ENCODE data around the gene TFPT.

TFPT gene, protein sequence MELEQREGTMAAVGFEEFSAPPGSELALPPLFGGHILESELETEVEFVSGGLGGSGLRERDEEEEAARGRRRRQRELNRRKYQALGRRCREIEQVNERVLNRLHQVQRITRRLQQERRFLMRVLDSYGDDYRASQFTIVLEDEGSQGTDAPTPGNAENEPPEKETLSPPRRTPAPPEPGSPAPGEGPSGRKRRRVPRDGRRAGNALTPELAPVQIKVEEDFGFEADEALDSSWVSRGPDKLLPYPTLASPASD

DNA sequence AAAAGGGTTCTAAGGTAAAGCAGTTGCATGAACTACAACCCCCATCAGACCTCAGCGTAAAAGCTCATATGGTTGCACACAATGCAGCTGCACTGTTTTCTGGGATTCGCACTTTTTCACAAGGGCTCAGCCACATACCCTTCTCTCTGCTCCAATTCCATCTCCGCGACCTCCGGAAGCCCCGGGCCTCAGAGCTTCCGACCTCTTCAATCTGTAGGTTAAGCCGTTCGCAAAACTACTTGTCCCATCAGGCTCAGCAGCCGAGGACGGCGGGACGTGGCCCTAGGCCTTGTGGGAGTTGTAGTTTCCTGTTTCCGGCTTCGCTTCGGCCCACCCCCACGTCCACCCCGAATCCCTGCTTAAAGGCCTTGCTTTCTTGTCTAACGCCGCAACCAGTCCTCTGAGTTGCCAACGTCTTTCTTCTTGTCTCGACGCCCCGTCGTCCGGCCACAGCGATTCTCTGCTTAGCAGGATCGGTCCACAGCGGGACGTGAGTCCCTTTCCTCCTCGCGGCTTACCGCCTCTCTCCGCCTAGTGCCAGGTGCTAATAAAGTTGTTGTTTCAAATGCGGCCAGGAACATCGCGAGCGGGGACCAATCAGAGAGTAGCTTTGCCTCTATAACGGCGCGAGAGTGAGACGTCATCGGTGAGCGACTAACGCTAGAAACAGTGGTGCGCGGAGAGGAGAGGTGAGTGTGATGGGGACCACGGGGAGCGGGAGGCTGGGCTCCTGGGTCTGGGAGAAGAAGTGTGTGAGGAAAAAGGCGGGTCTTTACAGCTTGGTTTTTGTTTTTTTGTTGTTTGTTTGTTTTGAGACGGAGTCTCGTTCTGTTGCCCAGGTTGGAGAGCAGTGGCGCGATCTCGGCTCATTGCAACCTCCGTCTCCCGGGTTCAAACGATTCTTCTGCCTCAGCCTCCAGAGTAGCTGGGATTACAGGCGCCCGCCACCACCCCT, at the start of gene TFPT, which contains the start of gene PRPF31:
Gene TFPT (minus strand): TSS at position 549 of the 955 bp plus-strand sequence. CDS start 388 bp downstream, at position 161.
Gene PRPF31 (plus strand): TSS at position 646 of the 955 bp plus-strand sequence. CDS start 2,525 bp downstream, outside the sequence.
- peak within 1 kb of the TSS; percentile 78 for H3K4me3 ChIP-seq (ENCODE audit: control insufficient read depth, low read depth, low read length)
- TF ChIP-seq, protein P1, sequence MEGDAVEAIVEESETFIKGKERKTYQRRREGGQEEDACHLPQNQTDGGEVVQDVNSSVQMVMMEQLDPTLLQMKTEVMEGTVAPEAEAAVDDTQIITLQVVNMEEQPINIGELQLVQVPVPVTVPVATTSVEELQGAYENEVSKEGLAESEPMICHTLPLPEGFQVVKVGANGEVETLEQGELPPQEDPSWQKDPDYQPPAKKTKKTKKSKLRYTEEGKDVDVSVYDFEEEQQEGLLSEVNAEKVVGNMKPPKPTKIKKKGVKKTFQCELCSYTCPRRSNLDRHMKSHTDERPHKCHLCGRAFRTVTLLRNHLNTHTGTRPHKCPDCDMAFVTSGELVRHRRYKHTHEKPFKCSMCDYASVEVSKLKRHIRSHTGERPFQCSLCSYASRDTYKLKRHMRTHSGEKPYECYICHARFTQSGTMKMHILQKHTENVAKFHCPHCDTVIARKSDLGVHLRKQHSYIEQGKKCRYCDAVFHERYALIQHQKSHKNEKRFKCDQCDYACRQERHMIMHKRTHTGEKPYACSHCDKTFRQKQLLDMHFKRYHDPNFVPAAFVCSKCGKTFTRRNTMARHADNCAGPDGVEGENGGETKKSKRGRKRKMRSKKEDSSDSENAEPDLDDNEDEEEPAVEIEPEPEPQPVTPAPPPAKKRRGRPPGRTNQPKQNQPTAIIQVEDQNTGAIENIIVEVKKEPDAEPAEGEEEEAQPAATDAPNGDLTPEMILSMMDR (IDR thresholded peaks at IDR 0.05; ENCODE audit: control insufficient read depth, insufficient read depth, low read depth, low read length, missing control alignments), result no peak
- DNase-seq (ENCODE audit: low read depth), result peak; percentile 92

- H3K4me3 ChIP-seq (ENCODE audit: control insufficient read depth, low read depth, low read length), result no peak overlapping the region
- no peak for DNase-seq (ENCODE audit: low read depth)
- TF ChIP-seq, protein P1 (IDR thresholded peaks at IDR 0.05; ENCODE audit: control insufficient read depth, insufficient read depth, low read depth, low read length, missing control alignments), result no peak
These were observed 49.8 kb upstream of the TFPT start for GRCh38 chr19:54165222-54165621.

DNA sequence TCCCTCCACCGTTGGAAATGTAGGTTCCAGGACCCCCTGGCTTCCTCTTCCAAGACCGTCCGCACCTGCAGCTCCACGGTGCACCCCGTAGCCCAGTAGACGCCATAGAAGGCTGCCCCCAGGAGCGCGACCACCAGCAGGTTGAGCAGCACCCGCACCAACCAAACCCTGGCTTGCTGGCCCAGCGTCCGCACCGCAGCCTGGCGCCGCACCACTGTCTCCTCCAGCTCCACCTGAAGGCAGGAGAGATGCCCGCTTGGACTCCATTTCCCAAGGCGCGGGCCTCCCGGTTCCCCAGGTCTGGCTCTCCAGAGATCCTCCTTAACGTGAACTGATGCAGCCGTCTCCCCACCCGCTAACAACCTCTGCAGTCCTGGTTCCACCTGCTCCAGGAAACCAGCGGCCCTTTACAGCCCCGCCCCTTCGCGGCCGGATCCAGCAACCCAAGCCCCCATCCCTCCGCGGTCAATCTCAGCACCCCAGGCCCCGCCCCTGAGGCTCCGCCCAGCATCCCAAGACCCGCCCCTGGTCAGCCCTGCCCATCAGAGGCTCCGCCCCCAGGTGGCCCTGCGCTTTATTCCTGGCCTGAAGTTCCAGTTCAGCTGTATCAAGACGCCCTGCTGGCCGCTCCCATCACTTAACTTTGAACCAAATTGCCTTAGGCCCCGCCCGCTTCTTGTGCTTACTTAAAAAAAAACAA, 49.1 kb upstream of the TFPT start:
- no peak overlapping the region for H3K4me3 ChIP-seq (ENCODE audit: control insufficient read depth, low read depth, low read length)
- no peak for DNase-seq (ENCODE audit: low read depth)
- TF ChIP-seq, protein P1 (IDR thresholded peaks at IDR 0.05; ENCODE audit: control insufficient read depth, insufficient read depth, low read depth, low read length, missing control alignments), result no peak

GRCh38 chr19:54162884-54163283, 47.4 kb upstream of the TFPT start:
- DNase-seq (ENCODE audit: low read depth), result no peak
- TF ChIP-seq, protein P1 (IDR thresholded peaks at IDR 0.05; ENCODE audit: control insufficient read depth, insufficient read depth, low read depth, low read length, missing control alignments), result no peak
- no peak overlapping the region for H3K4me3 ChIP-seq (ENCODE audit: control insufficient read depth, low read depth, low read length)

- peak overlapping the region; percentile 46 for H3K4me3 ChIP-seq (ENCODE audit: control insufficient read depth, low read depth, low read length)
- TF ChIP-seq, protein P1 (IDR thresholded peaks at IDR 0.05; ENCODE audit: control insufficient read depth, insufficient read depth, low read depth, low read length, missing control alignments), result no peak
- DNase-seq (ENCODE audit: low read depth), result no peak
These were observed 46.9 kb upstream of the TFPT start for GRCh38 chr19:54162241-54162805.

- DNase-seq (ENCODE audit: low read depth), result no peak
- H3K4me3 ChIP-seq (ENCODE audit: control insufficient read depth, low read depth, low read length), result peak overlapping the region; percentile 55
- TF ChIP-seq, protein P1 (IDR thresholded peaks at IDR 0.05; ENCODE audit: control insufficient read depth, insufficient read depth, low read depth, low read length, missing control alignments), result no peak
These were observed 45.4 kb upstream of the TFPT start for GRCh38 chr19:54160854-54161253.
